PC-9 (cell line): ENCODE measurements around the gene MRPL49.

Source experiments
- EZH2 ChIP-seq: fragments of 200-600 bp; sonication (generic); IDR thresholded peaks from 2 replicates; pipeline ENCODE4 v1.8.0; 2017; ENCODE audit warnings: antibody characterized with exemption, low read depth
- TF ChIP-seq, protein P1 (sequence below): fragments of 200-600 bp; sonication (generic); conservative IDR thresholded peaks from 2 replicates; pipeline ENCODE4 v1.6.1; 2017; ENCODE audit warnings: mixed run types, antibody characterized with exemption, mild to moderate bottlenecking, moderate library complexity

DNA sequence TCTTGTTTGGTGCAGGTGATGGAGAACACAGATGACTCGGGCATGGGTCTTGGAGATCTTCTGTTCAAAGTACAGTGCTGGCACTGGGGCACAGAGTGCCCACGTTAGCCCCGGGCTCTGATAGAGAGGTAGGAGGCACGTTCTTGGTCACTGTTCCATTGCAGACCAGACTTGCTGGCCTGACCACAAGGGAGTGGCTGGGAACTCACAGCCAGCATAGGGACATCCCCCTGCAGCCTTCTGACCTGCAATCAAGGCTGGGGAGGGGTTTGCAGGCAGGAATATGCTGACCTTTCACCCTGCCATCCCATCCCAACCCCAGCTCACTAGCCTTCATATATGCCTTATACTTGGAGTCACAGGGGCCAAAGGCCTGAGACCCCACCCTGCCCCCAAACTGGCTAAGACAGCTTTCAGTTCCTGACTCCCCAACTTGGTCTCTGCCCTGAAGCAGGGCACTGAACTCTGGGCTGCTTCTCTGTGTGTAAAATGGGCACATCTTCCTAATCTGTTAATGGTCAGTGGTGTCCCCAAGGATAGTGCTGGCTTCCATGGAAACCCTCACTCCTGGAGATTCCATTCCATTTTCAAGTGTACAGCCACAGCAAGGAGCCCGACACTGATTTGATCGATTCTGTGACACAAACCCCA, 4.6 kb downstream of the MRPL49 start:
- TF ChIP-seq, protein P1, sequence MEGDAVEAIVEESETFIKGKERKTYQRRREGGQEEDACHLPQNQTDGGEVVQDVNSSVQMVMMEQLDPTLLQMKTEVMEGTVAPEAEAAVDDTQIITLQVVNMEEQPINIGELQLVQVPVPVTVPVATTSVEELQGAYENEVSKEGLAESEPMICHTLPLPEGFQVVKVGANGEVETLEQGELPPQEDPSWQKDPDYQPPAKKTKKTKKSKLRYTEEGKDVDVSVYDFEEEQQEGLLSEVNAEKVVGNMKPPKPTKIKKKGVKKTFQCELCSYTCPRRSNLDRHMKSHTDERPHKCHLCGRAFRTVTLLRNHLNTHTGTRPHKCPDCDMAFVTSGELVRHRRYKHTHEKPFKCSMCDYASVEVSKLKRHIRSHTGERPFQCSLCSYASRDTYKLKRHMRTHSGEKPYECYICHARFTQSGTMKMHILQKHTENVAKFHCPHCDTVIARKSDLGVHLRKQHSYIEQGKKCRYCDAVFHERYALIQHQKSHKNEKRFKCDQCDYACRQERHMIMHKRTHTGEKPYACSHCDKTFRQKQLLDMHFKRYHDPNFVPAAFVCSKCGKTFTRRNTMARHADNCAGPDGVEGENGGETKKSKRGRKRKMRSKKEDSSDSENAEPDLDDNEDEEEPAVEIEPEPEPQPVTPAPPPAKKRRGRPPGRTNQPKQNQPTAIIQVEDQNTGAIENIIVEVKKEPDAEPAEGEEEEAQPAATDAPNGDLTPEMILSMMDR = no peak
- TF ChIP-seq EZH2 = no peak
